Measurements from ENCODE around the gene PCBP2.
A peak's percentile ranks its signal among the peaks of the same experiment; 100 is the strongest.

Gene PCBP2

GRCh38 chr12:53498235-53498630 lies 46.3 kb downstream of the PCBP2 start:
- no peaks in the 10 kb centered on the region for H3K27me3 ChIP-seq (ENCODE audit: control insufficient read depth, insufficient read depth, low read length)
- H3K9me3 ChIP-seq (ENCODE audit: control insufficient read depth, insufficient read depth, low read depth, low read length): no peaks in the 10 kb centered on the region
- H3K27ac ChIP-seq (ENCODE audit: low read depth, low read length): no peak overlapping the region
- H3K4me1 ChIP-seq (ENCODE audit: control insufficient read depth, insufficient read depth, low read length): peaks cover 48% of the 10 kb centered on the region
- H3K36me3 ChIP-seq (ENCODE audit: control insufficient read depth, insufficient read depth, low read length): peaks cover 4% of the 10 kb centered on the region; the same call in 1 of the 2 replicates
- H3K4me3 ChIP-seq (ENCODE audit: low read depth, low read length): peak overlapping the region; percentile 76
- H3K9ac ChIP-seq (ENCODE audit: low read length): peak overlapping the region; percentile 2

- Histone ChIP-seq H3K9ac (ENCODE audit: low read length) (peak within 1 kb of the TSS; percentile 64), H3K36me3 (ENCODE audit: control insufficient read depth, insufficient read depth, low read length) (peaks cover 17% of the 10 kb centered on the region), H3K9me3 (ENCODE audit: control insufficient read depth, insufficient read depth, low read depth, low read length) (no peaks in the 10 kb centered on the region), H3K4me3 (ENCODE audit: low read depth, low read length) (peak within 1 kb of the TSS; percentile 76), H3K4me1 (ENCODE audit: control insufficient read depth, insufficient read depth, low read length) (peaks cover 35% of the 10 kb centered on the region), H3K27me3 (ENCODE audit: control insufficient read depth, insufficient read depth, low read length) (no peaks in the 10 kb centered on the region), H3K27ac (ENCODE audit: low read depth, low read length) (no peak within 1 kb of the TSS)
These were observed 47.6 kb downstream of the PCBP2 start, which contains the start of gene MAP3K12 for GRCh38 chr12:53499266-53500141. Gene MAP3K12 (minus strand): TSS chr12:53499458. CDS start chr12:53487391, 12,067 bp downstream.

- peaks cover 34% of the 10 kb centered on the region for H3K4me1 ChIP-seq (ENCODE audit: control insufficient read depth, insufficient read depth, low read length)
- peak overlapping the region; percentile 76 for H3K4me3 ChIP-seq (ENCODE audit: low read depth, low read length)
- no peaks in the 10 kb centered on the region for H3K27me3 ChIP-seq (ENCODE audit: control insufficient read depth, insufficient read depth, low read length)
- H3K36me3 ChIP-seq (ENCODE audit: control insufficient read depth, insufficient read depth, low read length): peaks cover 23% of the 10 kb centered on the region
- no peaks in the 10 kb centered on the region for H3K9me3 ChIP-seq (ENCODE audit: control insufficient read depth, insufficient read depth, low read depth, low read length)
- no peak overlapping the region for H3K27ac ChIP-seq (ENCODE audit: low read depth, low read length)
- H3K9ac ChIP-seq (ENCODE audit: low read length): peak overlapping the region; percentile 63
These were observed 48.4 kb downstream of the PCBP2 start for GRCh38 chr12:53500142-53500775.

- Histone ChIP-seq H3K9ac (ENCODE audit: low read length) (peak within 1 kb of the TSS; percentile 96), H3K36me3 (ENCODE audit: control insufficient read depth, insufficient read depth, low read length) (peaks cover 31% of the 10 kb centered on the region), H3K4me1 (ENCODE audit: control insufficient read depth, insufficient read depth, low read length) (peaks cover 31% of the 10 kb centered on the region), H3K27me3 (ENCODE audit: control insufficient read depth, insufficient read depth, low read length) (no peaks in the 10 kb centered on the region), H3K27ac (ENCODE audit: low read depth, low read length) (peak within 1 kb of the TSS; percentile 93), H3K9me3 (ENCODE audit: control insufficient read depth, insufficient read depth, low read depth, low read length) (no peaks in the 10 kb centered on the region), H3K4me3 (ENCODE audit: low read depth, low read length) (peak within 1 kb of the TSS; percentile 76)
These were observed 49.1 kb downstream of the PCBP2 start, which contains the start of gene TARBP2 for GRCh38 chr12:53500776-53501614. Gene TARBP2 (plus strand): TSS chr12:53501283. CDS start chr12:53501409, 126 bp downstream.

GRCh38 chr12:53501615-53502181 lies 49.8 kb downstream of the PCBP2 start:
- Histone ChIP-seq H3K27me3 (ENCODE audit: control insufficient read depth, insufficient read depth, low read length) (no peaks in the 10 kb centered on the region), H3K27ac (ENCODE audit: low read depth, low read length) (peak overlapping the region; percentile 93), H3K9me3 (ENCODE audit: control insufficient read depth, insufficient read depth, low read depth, low read length) (no peaks in the 10 kb centered on the region), H3K4me3 (ENCODE audit: low read depth, low read length) (peak overlapping the region; percentile 76), H3K9ac (ENCODE audit: low read length) (peak overlapping the region; percentile 96), H3K4me1 (ENCODE audit: control insufficient read depth, insufficient read depth, low read length) (peaks cover 24% of the 10 kb centered on the region), H3K36me3 (ENCODE audit: control insufficient read depth, insufficient read depth, low read length) (peaks cover 38% of the 10 kb centered on the region)

GRCh38 chr12:53502331-53502730 lies 50.4 kb downstream of the PCBP2 start:
- Histone ChIP-seq H3K27me3 (ENCODE audit: control insufficient read depth, insufficient read depth, low read length) (no peaks in the 10 kb centered on the region), H3K4me1 (ENCODE audit: control insufficient read depth, insufficient read depth, low read length) (peaks cover 23% of the 10 kb centered on the region), H3K9ac (ENCODE audit: low read length) (peak overlapping the region; percentile 96), H3K9me3 (ENCODE audit: control insufficient read depth, insufficient read depth, low read depth, low read length) (no peaks in the 10 kb centered on the region), H3K4me3 (ENCODE audit: low read depth, low read length) (peak overlapping the region; percentile 76), H3K27ac (ENCODE audit: low read depth, low read length) (no peak overlapping the region), H3K36me3 (ENCODE audit: control insufficient read depth, insufficient read depth, low read length) (peaks cover 44% of the 10 kb centered on the region)

GRCh38 chr12:53502983-53503728 lies 51.3 kb downstream of the PCBP2 start:
- no peak overlapping the region for H3K27ac ChIP-seq (ENCODE audit: low read depth, low read length)
- peaks cover 21% of the 10 kb centered on the region for H3K4me1 ChIP-seq (ENCODE audit: control insufficient read depth, insufficient read depth, low read length)
- peaks cover 44% of the 10 kb centered on the region for H3K36me3 ChIP-seq (ENCODE audit: control insufficient read depth, insufficient read depth, low read length)
- H3K9ac ChIP-seq (ENCODE audit: low read length): no peak overlapping the region
- no peaks in the 10 kb centered on the region for H3K9me3 ChIP-seq (ENCODE audit: control insufficient read depth, insufficient read depth, low read depth, low read length)
- no peaks in the 10 kb centered on the region for H3K27me3 ChIP-seq (ENCODE audit: control insufficient read depth, insufficient read depth, low read length)
- no peak overlapping the region for H3K4me3 ChIP-seq (ENCODE audit: low read depth, low read length)

- Histone ChIP-seq H3K36me3 (ENCODE audit: control insufficient read depth, insufficient read depth, low read length) (peaks cover 44% of the 10 kb centered on the region), H3K4me3 (ENCODE audit: low read depth, low read length) (no peak overlapping the region), H3K27ac (ENCODE audit: low read depth, low read length) (no peak overlapping the region), H3K4me1 (ENCODE audit: control insufficient read depth, insufficient read depth, low read length) (peaks cover 16% of the 10 kb centered on the region), H3K9me3 (ENCODE audit: control insufficient read depth, insufficient read depth, low read depth, low read length) (no peaks in the 10 kb centered on the region), H3K27me3 (ENCODE audit: control insufficient read depth, insufficient read depth, low read length) (no peaks in the 10 kb centered on the region), H3K9ac (ENCODE audit: low read length) (no peak overlapping the region)
These were observed 52.4 kb downstream of the PCBP2 start for GRCh38 chr12:53504004-53504920.

- no peak overlapping the region for H3K27ac ChIP-seq (ENCODE audit: low read depth, low read length)
These were observed 53.2 kb downstream of the PCBP2 start for GRCh38 chr12:53505086-53505485.

More at GRCh38 chr12:53505086-53505485, 53.2 kb downstream of the PCBP2 start:
- H3K4me3 ChIP-seq (ENCODE audit: low read depth, low read length): no peak overlapping the region
- no peaks in the 10 kb centered on the region for H3K9me3 ChIP-seq (ENCODE audit: control insufficient read depth, insufficient read depth, low read depth, low read length)
- no peaks in the 10 kb centered on the region for H3K27me3 ChIP-seq (ENCODE audit: control insufficient read depth, insufficient read depth, low read length)
- H3K36me3 ChIP-seq (ENCODE audit: control insufficient read depth, insufficient read depth, low read length): peaks cover 44% of the 10 kb centered on the region
- no peak overlapping the region for H3K9ac ChIP-seq (ENCODE audit: low read length)
- H3K4me1 ChIP-seq (ENCODE audit: control insufficient read depth, insufficient read depth, low read length): peaks cover 12% of the 10 kb centered on the region

Measured in HUES6 (cell line).